ENCODE data around the gene ZDHHC11B. TPM values are rescaled to one million over a fixed set of nuclear protein-coding genes. Genes with fewer than 3 reads are reported as not detected.
"Not testable (repeated sequence)": the region's sequence is repeated elsewhere in the genome, so short reads cannot be mapped to it uniquely, and the experiment has no call there.

The ZDHHC11B gene
- total RNA-seq, 1 donor from 2014 or later, result 13.4 TPM

DNA sequence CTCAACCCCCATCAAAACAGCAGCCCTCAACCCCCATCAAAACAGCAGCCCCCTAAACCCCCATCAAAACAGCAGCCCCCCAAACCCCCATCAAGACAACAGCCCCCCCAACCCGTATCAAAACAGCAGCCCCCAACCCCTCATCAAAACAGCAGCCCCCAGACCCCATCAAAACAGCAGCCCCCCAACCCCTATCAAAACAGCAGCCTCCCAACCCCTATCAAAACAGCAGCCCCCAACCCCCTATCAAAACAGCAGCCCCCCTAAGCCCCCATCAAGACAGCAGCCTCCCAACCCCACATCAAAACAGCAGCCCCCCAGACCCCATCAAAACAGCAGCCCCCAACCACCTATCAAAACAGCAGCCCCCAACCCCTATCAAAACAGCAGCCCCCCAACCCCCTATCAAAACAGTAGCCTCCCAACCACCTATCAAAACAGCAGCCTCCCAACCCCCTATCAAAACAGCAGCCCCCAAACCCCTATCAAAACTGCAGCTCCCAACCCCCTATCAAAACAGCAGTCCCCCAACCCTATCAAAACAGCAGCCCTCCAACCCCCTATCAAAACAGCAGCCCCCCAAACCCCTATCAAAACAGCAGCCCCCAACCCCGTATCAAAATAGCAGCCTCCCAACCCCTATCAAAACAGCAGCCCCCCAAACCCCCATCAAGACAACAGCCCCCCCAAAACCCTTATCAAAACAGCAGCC is 92.6 kb downstream of the ZDHHC11B start:
- Histone ChIP-seq H3K9me3 (replicated peaks) (no peaks in the 10 kb centered on the region), H3K27ac (replicated peaks) (no peak overlapping the region), H3K27me3 (ENCODE audit: low read depth) (no peaks in the 10 kb centered on the region), H3K4me1 (peaks cover 5% of the 10 kb centered on the region), H3K36me3 (no peaks in the 10 kb centered on the region), H3K4me3 (peak overlapping the region; percentile 75)
- no peak for DNase-seq
- intact Hi-C loops (cut with micrococcal nuclease), result no loop called here
- TF ChIP-seq, protein P1, sequence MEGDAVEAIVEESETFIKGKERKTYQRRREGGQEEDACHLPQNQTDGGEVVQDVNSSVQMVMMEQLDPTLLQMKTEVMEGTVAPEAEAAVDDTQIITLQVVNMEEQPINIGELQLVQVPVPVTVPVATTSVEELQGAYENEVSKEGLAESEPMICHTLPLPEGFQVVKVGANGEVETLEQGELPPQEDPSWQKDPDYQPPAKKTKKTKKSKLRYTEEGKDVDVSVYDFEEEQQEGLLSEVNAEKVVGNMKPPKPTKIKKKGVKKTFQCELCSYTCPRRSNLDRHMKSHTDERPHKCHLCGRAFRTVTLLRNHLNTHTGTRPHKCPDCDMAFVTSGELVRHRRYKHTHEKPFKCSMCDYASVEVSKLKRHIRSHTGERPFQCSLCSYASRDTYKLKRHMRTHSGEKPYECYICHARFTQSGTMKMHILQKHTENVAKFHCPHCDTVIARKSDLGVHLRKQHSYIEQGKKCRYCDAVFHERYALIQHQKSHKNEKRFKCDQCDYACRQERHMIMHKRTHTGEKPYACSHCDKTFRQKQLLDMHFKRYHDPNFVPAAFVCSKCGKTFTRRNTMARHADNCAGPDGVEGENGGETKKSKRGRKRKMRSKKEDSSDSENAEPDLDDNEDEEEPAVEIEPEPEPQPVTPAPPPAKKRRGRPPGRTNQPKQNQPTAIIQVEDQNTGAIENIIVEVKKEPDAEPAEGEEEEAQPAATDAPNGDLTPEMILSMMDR (IDR thresholded peaks at IDR 0.05; ENCODE audit: borderline replicate concordance), result no peak

DNA sequence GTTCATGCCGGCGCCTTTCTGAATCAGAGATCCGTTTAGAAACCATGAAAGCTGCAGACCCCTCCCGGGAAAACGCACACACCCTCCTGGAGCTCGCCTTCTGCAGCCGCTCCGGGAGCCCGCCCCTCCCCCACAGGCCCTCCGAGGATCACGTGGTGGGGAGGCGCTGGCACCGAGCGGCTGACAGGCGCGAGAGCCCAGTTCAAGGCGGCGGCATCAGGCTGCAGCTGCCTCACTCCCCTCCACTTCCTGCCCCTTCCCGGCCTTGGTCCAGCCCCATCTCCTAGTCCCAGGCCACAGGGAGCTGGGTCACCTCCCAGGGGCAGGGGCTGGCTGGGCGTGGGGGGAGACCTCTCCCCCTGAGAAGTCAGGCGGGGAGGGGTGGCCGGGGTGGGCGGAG is 93.5 kb downstream of the ZDHHC11B start:
- H3K36me3 ChIP-seq; H3K27ac ChIP-seq (replicated peaks); H3K9me3 ChIP-seq (replicated peaks); H3K4me1 ChIP-seq; intact Hi-C loops (cut with micrococcal nuclease); H3K27me3 ChIP-seq (ENCODE audit: low read depth); DNase-seq: not testable (repeated sequence)
- peak overlapping the region; percentile 41 for H3K4me3 ChIP-seq

- H3K4me3 ChIP-seq; DNase-seq; H3K27me3 ChIP-seq (ENCODE audit: low read depth); intact Hi-C loops (cut with micrococcal nuclease); H3K9me3 ChIP-seq (replicated peaks); H3K27ac ChIP-seq (replicated peaks); H3K36me3 ChIP-seq; H3K4me1 ChIP-seq: not testable (repeated sequence)
Observed at GRCh38 chr5:690293-690692, 94.2 kb downstream of the ZDHHC11B start.

DNA sequence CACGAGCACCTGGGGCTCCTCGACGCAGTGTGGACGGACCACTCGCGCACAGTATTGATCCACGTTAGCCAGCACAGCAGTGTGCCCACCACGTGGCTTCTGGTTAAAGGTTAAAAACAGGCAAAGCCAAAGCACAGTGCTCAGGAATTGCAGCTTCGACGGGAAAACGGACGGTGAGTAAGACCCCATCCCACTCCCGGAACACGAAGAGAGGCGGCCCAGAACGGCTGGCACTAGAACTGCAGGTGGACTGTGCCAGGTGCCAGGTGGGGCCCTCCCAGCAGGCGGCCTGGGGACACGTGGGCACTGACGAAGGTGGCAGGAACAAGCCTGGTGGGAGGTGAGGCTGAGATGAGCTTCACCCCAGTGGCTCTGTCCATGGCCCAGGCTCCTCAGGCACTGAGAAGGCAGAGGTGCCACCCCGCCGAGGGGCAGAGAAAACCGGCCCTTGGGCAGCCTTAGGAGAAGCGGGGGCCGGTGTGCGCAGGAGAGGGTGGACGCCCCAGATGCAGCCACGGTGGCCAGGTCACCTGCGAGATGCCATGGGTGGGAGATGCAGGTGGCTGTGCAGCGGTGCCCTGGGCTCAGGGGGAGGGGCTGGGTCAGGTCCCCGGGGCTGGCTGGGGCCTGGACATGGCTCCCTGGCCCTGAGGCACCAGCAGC is 96.0 kb downstream of the ZDHHC11B start:
- H3K9me3 ChIP-seq (replicated peaks); intact Hi-C loops (cut with micrococcal nuclease); H3K27ac ChIP-seq (replicated peaks); H3K36me3 ChIP-seq; H3K27me3 ChIP-seq (ENCODE audit: low read depth); DNase-seq; H3K4me3 ChIP-seq: not testable (repeated sequence)
- peaks cover 18% of the 10 kb centered on the region for H3K4me1 ChIP-seq

DNA sequence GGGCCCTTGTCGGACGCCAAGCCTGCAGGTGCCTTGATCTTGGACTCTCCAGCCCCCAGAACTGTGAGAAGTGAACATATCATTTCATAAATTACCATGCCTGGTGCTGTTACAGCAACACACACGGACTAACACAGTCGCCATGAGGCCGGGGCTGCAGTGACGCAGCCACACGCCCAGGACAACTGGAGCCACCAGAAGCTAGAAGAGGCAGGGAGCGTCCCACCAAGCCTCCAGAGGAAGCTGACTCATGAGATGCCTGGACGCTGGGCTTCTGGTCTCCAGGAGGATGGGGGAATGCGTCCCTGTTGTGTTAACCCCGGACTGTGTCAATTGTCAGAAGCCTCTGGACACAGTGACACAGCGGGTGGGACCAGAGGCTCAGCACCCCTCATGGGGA is 97.6 kb downstream of the ZDHHC11B start:
- H3K27ac ChIP-seq (replicated peaks); DNase-seq; H3K36me3 ChIP-seq; intact Hi-C loops (cut with micrococcal nuclease); H3K4me3 ChIP-seq; H3K27me3 ChIP-seq (ENCODE audit: low read depth); H3K9me3 ChIP-seq (replicated peaks): not testable (repeated sequence)
- peaks cover 13% of the 10 kb centered on the region for H3K4me1 ChIP-seq

DNA sequence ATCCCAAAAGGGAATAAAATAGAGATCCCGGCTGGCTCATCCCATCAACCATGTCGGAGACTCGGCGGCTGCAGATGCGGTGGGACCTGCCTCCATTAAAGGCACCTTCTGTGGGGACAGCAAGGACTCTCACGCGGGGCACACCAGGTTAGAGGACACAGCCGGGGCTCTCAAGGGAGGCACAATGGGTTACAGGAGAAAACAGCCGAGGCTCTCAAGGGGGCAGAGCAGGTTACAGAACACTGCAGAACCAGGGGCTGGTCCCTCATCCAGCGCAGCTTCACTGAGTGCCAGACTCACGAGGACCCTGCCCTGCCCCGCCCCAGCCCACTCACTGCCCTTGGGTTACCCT is 98.4 kb downstream of the ZDHHC11B start:
- DNase-seq; H3K27ac ChIP-seq (replicated peaks); H3K9me3 ChIP-seq (replicated peaks); H3K4me3 ChIP-seq; H3K27me3 ChIP-seq (ENCODE audit: low read depth); intact Hi-C loops (cut with micrococcal nuclease); H3K36me3 ChIP-seq: not testable (repeated sequence)
- peaks cover 13% of the 10 kb centered on the region for H3K4me1 ChIP-seq

GRCh38 chr5:685262-686171 is 99.0 kb downstream of the ZDHHC11B start:
- Histone ChIP-seq H3K4me3 (no peak overlapping the region), H3K27me3 (ENCODE audit: low read depth) (no peaks in the 10 kb centered on the region), H3K36me3 (no peaks in the 10 kb centered on the region), H3K9me3 (replicated peaks) (no peaks in the 10 kb centered on the region), H3K27ac (replicated peaks) (no peak overlapping the region), H3K4me1 (peaks cover 13% of the 10 kb centered on the region)
- TF ChIP-seq, protein P1 (IDR thresholded peaks at IDR 0.05; ENCODE audit: borderline replicate concordance), result no peak
- intact Hi-C loops (cut with micrococcal nuclease), result no loop called here
- peak; percentile 10 for DNase-seq
